ENCODE measurements around the gene TMPRSS4. TPM values are rescaled to one million over a fixed set of nuclear protein-coding genes. Genes with fewer than 3 reads are reported as not detected.

TMPRSS4 gene
- total RNA-seq, 1 experiment from 2014 or later, result 1.5 TPM

DNA sequence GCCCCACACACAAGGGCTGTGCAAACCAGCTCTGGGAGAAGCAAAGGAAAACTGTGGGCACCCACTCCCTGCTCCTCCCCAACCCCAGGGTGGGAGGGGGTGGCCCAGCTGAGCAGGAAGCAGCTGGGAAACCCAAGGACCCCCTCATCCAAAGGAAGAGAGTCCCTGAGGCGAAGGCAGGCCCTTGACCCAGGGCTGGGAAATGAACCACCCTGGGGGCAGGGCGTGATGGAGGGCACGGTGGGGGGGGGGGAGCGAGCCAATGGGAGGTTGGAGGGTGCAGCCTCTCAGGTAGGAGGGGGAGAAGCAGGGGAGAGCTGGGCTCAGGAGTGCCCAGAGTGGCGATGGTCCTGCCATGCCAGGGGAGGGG, 58.9 kb downstream of the TMPRSS4 start:
- Histone ChIP-seq H3K79me2 (ENCODE audit: insufficient read depth, low read length) (no peaks in the 10 kb centered on the region), H3K4me1 (ENCODE audit: control insufficient read depth in 1 of 2, insufficient read depth in 2 of 2, low read length in 2 of 2) (no peaks in the 10 kb centered on the region), H3K9ac (ENCODE audit: low read length) (no peak overlapping the region), H3K27ac (ENCODE audit: low read depth, low read length) (no peak overlapping the region), H3K4me2 (ENCODE audit: low read length) (no peak overlapping the region), H3K36me3 (ENCODE audit: control insufficient read depth in 1 of 2, insufficient read depth in 2 of 2, low read length in 2 of 2) (no peaks in the 10 kb centered on the region), H4K20me1 (ENCODE audit: insufficient read depth) (no peaks in the 10 kb centered on the region), H3K4me3 (replicated peaks in 1 of 2; ENCODE audit: low read depth in 1 of 2, low read length in 2 of 2) (no peak overlapping the region), H3K9me2 (ENCODE audit: insufficient read depth) (no peaks in the 10 kb centered on the region), H3K9me3 (ENCODE audit: control insufficient read depth in 1 of 2, insufficient read depth in 1 of 2, low read depth in 1 of 2, low read length in 2 of 2) (no peaks in the 10 kb centered on the region), H3K27me3 (ENCODE audit: insufficient read depth, low read length) (no peaks in the 10 kb centered on the region), H2AFZ (ENCODE audit: low read depth, low read length, poor library complexity, severe bottlenecking) (no peak overlapping the region)
- ChIA-PET POLR2A (no interaction called here), CTCF (no interaction called here), RAD21 (ENCODE audit: low non-redundant PET in 1 of 2, low total read pairs in 2 of 2, uncharacterized antibody in 2 of 2, unreplicated experiment in 2 of 2) (no interaction called here)
- no peak for DNase-seq (ENCODE audit: low read depth, low spot score)
- BruUV-seq (replicated peaks), result no TSS peak
- intact Hi-C loops (cut with micrococcal nuclease), result no loop called here
- TF ChIP-seq CBX3 (IDR thresholded peaks at IDR 0.05; ENCODE audit: low read depth) (no peak), CEBPB (IDR thresholded peaks at IDR 0.05; ENCODE audit: low read depth) (no peak)
- ATAC-seq, result no peak

DNA sequence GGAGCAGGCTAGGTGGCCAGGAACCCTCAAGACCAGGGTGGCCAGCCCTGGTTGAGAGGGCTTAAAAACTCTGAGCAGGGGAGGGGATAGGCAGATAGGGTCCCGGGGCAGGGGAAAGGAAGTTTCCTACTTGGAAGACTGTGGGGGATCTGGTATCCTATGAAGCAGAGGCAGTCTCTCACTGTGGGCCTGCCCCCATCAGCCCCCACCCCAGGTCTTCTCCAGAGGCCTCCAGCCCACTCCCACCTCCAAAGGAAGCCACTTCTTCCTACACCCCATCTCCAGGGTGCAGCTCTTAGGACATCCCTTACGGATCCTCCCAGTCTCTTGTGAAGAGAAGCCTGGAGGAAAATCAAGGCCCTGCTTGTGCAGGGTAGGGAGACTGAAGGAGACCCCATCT, 59.5 kb downstream of the TMPRSS4 start:
- no peaks in the 10 kb centered on the region for H3K79me2 ChIP-seq (ENCODE audit: insufficient read depth, low read length)
- H3K9ac ChIP-seq (ENCODE audit: low read length), result no peak overlapping the region
- H3K36me3 ChIP-seq (ENCODE audit: control insufficient read depth in 1 of 2, insufficient read depth in 2 of 2, low read length in 2 of 2), result no peaks in the 10 kb centered on the region
- no peaks in the 10 kb centered on the region for H3K9me2 ChIP-seq (ENCODE audit: insufficient read depth)
- H3K4me3 ChIP-seq (replicated peaks in 1 of 2; ENCODE audit: low read depth in 1 of 2, low read length in 2 of 2), result no peak overlapping the region
- no peaks in the 10 kb centered on the region for H3K4me1 ChIP-seq (ENCODE audit: control insufficient read depth in 1 of 2, insufficient read depth in 2 of 2, low read length in 2 of 2)
- H3K9me3 ChIP-seq (ENCODE audit: control insufficient read depth in 1 of 2, insufficient read depth in 1 of 2, low read depth in 1 of 2, low read length in 2 of 2), result no peaks in the 10 kb centered on the region
- H2AFZ ChIP-seq (ENCODE audit: low read depth, low read length, poor library complexity, severe bottlenecking), result no peak overlapping the region
- H3K4me2 ChIP-seq (ENCODE audit: low read length), result no peak overlapping the region
- DNase-seq (ENCODE audit: low read depth, low spot score) (no peak), ATAC-seq (no peak)
- no peak overlapping the region for H3K27ac ChIP-seq (ENCODE audit: low read depth, low read length)
- ChIA-PET POLR2A (no interaction called here), CTCF (no interaction called here), RAD21 (ENCODE audit: low non-redundant PET in 1 of 2, low total read pairs in 2 of 2, uncharacterized antibody in 2 of 2, unreplicated experiment in 2 of 2) (no interaction called here)
- no peak for TF ChIP-seq POLR2A (IDR thresholded peaks at IDR 0.05; ENCODE audit: borderline replicate concordance, extremely low read depth, insufficient read depth, insufficient read length)
- no peak for TF ChIP-seq TCF7L2 (IDR thresholded peaks at IDR 0.05; ENCODE audit: borderline replicate concordance, extremely low read depth, insufficient read depth, insufficient read length)
- no peak for TF ChIP-seq YY1 (IDR thresholded peaks at IDR 0.05; ENCODE audit: extremely low read depth, insufficient replicate concordance, low read depth, low read length)
- TF ChIP-seq SIN3A (IDR thresholded peaks at IDR 0.05; ENCODE audit: low read depth), result no peak
- no peak for TF ChIP-seq EZH2phosphoT487 (IDR thresholded peaks at IDR 0.05; ENCODE audit: borderline replicate concordance)
- no peak for TF ChIP-seq CEBPB (IDR thresholded peaks at IDR 0.05; ENCODE audit: low read depth)
- no peak for TF ChIP-seq EZH2 (IDR thresholded peaks at IDR 0.05)
- TF ChIP-seq, protein P1, sequence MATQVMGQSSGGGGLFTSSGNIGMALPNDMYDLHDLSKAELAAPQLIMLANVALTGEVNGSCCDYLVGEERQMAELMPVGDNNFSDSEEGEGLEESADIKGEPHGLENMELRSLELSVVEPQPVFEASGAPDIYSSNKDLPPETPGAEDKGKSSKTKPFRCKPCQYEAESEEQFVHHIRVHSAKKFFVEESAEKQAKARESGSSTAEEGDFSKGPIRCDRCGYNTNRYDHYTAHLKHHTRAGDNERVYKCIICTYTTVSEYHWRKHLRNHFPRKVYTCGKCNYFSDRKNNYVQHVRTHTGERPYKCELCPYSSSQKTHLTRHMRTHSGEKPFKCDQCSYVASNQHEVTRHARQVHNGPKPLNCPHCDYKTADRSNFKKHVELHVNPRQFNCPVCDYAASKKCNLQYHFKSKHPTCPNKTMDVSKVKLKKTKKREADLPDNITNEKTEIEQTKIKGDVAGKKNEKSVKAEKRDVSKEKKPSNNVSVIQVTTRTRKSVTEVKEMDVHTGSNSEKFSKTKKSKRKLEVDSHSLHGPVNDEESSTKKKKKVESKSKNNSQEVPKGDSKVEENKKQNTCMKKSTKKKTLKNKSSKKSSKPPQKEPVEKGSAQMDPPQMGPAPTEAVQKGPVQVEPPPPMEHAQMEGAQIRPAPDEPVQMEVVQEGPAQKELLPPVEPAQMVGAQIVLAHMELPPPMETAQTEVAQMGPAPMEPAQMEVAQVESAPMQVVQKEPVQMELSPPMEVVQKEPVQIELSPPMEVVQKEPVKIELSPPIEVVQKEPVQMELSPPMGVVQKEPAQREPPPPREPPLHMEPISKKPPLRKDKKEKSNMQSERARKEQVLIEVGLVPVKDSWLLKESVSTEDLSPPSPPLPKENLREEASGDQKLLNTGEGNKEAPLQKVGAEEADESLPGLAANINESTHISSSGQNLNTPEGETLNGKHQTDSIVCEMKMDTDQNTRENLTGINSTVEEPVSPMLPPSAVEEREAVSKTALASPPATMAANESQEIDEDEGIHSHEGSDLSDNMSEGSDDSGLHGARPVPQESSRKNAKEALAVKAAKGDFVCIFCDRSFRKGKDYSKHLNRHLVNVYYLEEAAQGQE (IDR thresholded peaks at IDR 0.05; ENCODE audit: low read depth), result no peak
- TF ChIP-seq, protein P2, sequence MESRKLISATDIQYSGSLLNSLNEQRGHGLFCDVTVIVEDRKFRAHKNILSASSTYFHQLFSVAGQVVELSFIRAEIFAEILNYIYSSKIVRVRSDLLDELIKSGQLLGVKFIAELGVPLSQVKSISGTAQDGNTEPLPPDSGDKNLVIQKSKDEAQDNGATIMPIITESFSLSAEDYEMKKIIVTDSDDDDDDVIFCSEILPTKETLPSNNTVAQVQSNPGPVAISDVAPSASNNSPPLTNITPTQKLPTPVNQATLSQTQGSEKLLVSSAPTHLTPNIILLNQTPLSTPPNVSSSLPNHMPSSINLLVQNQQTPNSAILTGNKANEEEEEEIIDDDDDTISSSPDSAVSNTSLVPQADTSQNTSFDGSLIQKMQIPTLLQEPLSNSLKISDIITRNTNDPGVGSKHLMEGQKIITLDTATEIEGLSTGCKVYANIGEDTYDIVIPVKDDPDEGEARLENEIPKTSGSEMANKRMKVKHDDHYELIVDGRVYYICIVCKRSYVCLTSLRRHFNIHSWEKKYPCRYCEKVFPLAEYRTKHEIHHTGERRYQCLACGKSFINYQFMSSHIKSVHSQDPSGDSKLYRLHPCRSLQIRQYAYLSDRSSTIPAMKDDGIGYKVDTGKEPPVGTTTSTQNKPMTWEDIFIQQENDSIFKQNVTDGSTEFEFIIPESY (IDR thresholded peaks at IDR 0.05; ENCODE audit: extremely low read depth, insufficient replicate concordance, low read length), result no peak
- TF ChIP-seq ZNF274 (IDR thresholded peaks at IDR 0.05; ENCODE audit: low read depth, low read length), result no peak
- TF ChIP-seq CBX3 (IDR thresholded peaks at IDR 0.05; ENCODE audit: low read depth), result no peak
- no peak for TF ChIP-seq EGR1 (IDR thresholded peaks at IDR 0.05; ENCODE audit: low read depth)
- TF ChIP-seq POLR2AphosphoS5 (IDR thresholded peaks at IDR 0.05; ENCODE audit: low read depth, low read length), result no peak
- no peak for TF ChIP-seq JUND (IDR thresholded peaks at IDR 0.05)
- TF ChIP-seq RAD21 (IDR thresholded peaks at IDR 0.05; ENCODE audit: low read depth), result no peak
- TF ChIP-seq FOSL1 (IDR thresholded peaks at IDR 0.05; ENCODE audit: low read depth), result no peak
- TF ChIP-seq, protein P3, sequence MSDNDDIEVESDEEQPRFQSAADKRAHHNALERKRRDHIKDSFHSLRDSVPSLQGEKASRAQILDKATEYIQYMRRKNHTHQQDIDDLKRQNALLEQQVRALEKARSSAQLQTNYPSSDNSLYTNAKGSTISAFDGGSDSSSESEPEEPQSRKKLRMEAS (IDR thresholded peaks at IDR 0.05), result no peak
- no TSS peak for BruUV-seq (replicated peaks)
- intact Hi-C loops (cut with micrococcal nuclease), result no loop called here
- no peaks in the 10 kb centered on the region for H3K27me3 ChIP-seq (ENCODE audit: insufficient read depth, low read length)
- no peaks in the 10 kb centered on the region for H4K20me1 ChIP-seq (ENCODE audit: insufficient read depth)

Data from HCT116 (cell line).